NCI-H748 treated with DMSO at 0.1 percent for 48 hours (cell line): ENCODE data around the gene ETNPPL.
"Not testable (repeated sequence)": the region's sequence is repeated elsewhere in the genome, so short reads cannot be mapped to it uniquely, and the experiment has no call there.

Experiments
- DNase-seq: peaks from one replicate; lab custom pipeline; 2025; lab: John Stamatoyannopoulos, UW

ETNPPL gene

DNA sequence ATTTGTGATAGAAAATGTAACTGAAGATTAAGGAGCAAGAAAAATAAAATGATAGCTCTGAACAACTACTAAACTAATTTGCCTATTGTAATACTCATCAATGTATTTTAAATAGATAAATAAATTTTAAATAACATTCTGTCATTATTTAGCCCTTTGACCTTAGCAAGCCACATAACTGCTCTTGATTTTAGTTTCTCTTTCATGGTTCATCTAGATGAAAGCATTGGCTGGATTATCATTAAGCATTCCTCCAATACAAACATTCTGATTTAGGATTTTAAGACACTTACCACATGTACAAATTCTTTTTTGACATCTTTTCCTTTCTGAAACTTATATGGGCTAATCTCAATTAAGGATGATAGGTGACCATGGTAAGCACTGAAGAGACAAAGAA is 8.5 kb downstream of the ETNPPL start:
- no peak for DNase-seq

DNA sequence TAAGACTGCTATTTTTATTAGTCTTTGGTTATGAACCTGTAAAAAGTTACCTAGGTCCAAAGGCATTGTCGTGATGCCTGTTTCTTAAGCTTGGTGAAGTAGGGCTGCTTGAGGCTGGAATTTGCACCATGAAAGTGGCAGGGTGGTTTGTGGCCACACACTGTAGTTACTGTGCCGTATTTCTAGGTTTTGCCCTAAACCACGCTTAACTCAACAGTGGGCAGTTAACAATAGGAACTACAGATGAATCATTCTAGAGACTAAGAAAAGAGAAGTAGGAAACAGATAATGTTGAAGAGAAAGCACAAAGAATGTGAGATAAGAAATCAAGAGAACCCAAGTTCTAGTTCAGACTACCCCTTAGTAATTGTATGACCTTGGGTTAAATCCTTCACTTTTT is 11.5 kb downstream of the ETNPPL start:
- DNase-seq: no peak

DNA sequence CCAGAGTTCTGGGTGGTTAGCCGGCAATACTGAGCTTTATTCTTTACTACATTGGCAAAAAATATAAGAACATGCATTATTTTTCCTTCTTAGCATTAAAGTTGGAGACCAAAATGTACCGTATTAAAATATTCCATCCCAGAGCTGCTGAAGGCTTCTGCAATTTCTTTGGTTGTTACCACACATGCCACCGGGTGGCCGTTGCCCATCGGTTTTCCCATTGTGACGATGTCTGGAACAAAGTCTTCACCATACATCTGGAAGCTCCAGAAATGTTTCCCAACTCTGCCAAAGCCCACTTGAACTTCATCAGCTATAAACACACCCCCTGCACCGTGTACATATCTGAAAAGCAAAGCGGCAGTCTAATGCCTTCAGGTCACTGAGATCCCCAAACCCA is 13.7 kb downstream of the ETNPPL start:
- DNase-seq: no peak

DNA sequence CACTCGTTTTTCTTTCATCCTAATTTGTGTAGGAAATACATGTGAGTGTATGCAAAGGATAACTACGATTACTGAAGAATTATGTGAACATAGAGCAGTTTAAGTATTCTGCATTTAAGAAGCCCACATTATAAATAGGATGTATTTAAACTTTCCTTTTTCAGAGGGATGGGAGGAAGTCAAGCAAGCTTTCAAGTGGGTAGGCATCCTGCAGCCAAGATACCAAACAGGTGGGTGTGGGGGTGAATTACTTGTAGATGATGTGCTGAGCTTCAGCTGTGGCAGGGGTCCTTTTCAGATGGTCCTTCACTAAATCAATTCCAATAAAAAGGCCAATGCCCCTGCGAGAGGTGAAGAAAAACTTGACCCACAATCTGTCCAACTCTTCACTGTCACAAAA is 16.3 kb downstream of the ETNPPL start:
- no peak for DNase-seq

DNA sequence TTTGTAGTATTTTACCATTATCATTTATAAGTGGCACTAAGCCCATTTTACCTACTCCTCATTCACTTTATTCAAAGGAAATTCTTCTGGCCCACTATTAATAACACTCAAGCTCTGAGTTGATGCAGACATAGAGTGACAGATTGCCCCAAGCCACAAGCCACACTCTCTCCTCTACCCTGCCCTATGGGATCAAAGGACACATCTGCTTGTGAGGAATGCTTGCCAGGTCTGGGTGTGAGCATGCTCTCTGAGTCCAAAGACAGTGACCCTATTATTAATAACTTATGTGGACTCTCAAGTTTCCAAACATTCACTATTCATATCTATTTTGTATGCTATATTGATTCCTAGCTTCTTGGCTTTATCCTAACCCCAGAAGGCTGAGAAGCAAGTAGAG is 18.5 kb downstream of the ETNPPL start:
- no peak for DNase-seq

DNA sequence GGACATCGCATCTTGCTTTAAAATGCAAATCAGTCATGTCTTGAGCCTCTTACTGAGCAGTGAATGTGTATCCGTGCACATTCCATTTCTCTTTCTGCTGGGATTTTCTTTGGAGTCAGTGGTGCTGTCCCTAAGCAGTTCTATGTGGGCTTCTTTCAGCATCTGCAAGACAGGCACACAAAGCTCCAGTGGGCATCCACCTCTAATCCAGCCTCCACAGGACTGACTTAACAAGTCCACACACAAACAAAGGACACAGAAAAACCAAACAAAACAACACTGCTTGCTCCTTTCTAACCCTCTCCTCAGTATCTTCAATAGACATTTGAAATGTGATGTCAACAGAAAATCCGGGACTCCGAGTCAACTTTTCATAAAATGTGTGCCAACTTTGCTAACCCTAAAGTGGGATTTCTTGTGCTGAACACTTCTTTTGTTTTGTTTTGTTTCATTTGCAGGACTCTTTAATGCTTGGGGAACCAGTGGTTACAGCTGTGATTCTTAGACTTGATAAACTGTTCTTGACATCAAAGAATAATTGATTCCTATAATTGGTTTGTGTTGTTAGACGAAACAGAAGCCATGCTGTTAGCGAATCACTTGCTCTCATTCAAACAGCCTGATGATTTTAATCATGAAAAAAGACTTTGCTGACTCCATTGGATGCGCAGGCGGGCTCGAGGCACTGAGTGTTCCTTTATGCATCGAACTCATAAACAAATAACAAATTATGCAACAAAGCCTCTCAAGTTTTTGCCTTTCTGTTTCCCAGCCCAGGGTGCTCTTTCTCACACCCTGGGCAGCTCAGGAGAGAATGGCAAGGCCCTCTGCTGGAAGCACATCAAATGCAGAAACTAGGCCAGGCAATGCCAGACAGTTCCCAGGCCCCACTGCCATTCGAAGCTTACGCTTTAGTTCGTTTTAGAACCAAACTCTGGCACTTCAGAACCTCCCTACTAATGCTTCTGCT is 20.1 kb downstream of the ETNPPL start:
- no peak for DNase-seq

DNA sequence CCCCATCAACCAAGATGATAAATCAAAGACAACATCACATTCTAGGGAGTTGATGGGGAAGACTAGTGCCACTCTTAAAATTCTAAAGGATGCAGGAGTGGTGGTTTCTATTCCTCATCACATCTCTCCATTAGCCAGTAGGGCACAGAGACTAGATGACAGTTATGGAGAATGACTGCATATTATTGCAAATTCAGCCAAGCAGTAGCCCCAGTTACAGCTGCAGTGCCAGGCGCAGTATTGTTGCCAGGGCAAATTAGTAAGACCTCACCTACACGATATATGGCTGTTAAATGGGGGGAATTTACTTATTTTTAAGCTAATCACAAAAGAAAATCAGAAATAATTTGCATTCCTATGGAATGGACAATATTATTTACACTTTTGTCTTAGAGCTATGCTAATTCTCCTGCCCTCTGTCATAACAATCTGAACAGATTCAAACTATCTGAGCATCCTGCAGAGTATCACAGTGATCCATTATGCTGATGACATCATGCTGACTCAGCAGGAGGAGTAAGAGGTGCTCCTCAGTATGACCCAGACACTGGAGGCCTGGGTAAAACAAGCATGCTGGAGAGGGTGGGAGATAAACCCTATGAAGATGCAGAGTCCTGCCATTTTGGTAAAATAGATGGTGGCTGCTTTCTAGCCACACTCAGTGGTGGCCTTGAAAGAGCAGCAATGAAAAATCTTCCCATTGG is 24.7 kb downstream of the ETNPPL start:
- no peak for DNase-seq

DNA sequence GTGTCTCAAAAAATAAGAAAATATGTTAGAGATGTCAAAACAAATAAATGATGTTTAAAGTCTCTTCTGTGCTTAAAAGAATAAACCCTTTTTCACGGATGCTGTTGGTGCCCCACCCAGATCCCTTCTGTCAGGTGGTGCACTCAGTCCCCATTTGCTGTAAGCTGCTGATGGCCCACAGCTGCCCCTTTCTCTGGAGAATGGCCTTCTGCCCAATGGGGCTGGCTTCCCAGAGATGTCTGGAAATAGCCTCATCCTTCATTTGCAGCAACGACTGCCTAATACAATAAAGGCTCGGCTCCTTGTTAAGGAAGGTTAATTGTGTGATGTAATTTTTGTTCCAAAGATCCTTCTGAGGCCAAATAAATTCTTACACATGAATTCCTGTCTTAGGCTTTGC is 31.8 kb downstream of the ETNPPL start:
- DNase-seq: no peak

DNA sequence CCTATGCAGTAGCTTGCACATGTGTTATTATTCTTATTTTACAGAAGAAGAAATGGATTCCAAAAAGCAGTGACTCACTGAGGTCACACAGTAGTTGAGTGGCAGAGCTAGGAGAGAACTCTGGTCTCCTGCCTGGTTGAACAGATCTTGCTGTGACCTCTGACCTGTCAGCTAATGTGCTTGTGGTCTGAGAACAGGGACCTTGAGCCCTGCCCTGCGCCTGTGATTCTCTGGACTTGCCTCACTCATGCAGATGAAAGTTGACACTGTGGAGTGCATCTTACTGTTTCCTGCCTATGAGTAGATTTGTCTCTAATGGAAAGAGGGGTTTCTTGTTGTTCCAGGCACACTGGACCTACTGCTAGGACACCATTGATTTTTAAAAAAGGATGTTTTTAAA is 32.3 kb downstream of the ETNPPL start:
- no peak for DNase-seq

DNA sequence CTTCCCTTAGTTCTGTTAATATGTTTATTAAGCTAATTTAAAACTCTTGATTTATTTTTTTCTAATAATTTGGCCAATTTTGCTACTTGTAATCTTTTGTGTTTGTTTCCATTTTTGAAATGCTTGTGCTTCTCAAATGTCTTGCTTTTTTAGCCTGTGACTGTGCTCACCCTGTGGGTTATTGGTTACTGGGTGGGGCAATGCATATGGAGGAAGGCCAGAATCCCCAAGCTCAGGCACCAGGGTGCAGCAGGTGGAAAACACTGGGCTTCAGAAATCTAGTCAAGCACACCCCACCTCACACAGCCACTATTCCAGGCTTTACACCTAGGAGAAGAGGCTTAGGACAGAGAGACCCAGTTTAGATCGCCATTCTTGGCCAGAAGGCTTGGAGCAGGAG is 33.1 kb downstream of the ETNPPL start:
- no peak for DNase-seq

DNA sequence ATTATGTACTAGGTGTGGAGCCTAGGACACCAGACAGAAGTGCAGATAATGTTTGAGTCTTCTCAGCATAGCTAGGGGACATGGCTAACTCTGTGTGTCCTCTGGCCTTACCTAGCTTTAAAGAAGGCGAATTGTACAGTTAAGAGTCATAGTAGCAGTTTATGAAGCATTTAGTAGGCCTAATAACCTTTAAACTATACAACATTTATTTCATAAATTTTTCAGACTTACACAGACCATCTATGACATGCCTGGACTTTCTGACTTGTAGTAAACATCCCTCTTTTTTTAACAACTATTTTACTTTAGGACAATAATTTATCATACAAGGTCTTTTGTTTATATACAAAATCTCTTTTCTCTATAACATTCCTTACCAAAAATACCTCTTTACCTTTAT is 37.4 kb downstream of the ETNPPL start:
- DNase-seq: no peak

DNA sequence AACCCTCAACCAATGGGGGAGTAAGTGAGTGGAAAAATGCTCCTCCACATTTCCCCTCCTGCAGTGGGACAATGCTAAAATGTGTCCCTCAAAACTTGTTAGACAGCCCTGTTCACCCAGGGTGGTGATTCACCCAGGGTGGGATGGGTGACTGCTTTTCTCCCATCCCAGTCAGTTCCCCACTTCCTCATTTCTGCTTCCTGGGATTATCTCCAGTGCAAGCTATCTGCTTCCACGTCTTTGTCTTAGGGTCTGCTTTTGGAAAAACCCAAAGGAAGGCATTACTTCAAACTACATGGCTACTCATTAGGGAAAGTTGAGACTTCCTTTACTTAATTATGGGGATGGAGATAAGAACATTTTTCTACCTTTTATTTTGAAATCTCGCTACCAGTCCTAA is 45.5 kb downstream of the ETNPPL start:
- no peak for DNase-seq

DNA sequence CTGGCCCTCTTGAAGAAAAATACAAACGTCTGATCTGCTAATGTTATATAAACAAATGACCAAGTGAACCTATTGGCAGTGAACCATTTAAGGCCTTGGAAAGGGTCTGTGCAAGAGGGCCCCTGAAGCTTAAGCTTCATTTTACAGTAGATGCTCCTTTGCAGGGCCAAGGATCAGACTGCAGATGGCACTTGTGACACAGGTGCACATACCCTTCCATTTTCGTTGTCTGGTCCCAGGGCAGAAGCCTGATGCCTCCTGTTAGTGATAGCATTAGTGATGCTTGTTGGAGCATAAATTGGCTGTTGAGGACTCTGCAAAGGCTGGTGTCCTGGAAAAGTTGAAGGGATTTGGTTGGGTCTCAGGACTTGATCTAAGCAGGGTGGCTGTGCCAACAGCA is 46.5 kb downstream of the ETNPPL start:
- no peak for DNase-seq

DNA sequence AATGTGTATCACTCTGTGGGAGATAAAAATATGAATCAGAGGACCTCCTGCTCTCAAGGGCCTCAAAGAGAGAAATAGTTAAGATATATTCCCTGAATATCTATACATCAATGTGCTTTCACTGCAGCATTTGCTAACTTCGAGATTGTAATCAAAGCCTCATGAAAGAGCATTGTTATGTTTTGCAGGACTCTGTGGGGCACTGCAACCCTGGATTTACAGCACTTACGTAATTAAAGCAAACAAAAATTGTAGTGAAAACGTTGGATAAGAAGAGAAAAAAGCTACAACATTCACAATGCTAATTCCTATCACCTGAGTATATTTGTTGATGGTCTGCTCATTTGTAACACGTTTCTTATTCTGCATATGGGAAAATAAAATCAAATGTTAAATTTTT is 48.0 kb downstream of the ETNPPL start:
- no peak for DNase-seq

DNA sequence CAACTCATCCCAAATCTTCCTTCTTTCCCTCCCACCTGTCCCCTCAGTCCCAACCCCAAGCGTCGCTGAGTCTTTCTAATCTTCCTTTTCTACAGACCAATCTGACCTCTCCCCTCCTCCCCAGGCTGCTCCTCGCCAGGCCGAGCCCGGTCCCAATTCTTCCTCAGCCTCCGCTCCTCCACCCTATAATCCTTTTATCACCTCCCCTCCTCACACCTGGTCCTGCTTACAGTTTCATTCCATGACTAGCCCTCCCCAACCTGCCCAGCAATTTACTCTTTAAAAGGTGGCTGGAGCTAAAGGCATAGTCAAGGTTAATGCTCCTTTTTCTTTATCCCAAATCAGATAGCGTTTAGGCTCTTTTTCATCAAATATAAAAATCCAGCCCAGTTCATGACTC is 52.3 kb downstream of the ETNPPL start:
- DNase-seq: not testable (repeated sequence)

DNA sequence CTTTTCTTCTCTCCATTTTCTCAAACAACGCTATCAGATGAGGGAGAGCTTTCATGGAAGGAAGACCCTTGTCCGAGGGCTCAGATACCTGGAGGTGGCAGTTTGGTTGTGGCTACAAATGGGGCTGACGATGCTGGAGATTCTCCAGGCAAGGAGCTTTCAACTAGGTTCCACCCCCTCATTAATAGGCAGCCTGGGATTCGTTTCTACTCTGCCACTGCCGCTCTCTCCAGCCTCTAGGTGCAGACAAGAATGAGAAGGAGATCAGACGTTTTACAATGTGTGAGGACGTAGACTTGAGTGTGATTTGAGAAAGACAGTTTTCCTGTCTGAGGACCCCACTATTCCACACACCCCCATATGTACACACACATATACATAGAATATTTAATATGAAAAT is 53.1 kb downstream of the ETNPPL start:
- DNase-seq: no peak

DNA sequence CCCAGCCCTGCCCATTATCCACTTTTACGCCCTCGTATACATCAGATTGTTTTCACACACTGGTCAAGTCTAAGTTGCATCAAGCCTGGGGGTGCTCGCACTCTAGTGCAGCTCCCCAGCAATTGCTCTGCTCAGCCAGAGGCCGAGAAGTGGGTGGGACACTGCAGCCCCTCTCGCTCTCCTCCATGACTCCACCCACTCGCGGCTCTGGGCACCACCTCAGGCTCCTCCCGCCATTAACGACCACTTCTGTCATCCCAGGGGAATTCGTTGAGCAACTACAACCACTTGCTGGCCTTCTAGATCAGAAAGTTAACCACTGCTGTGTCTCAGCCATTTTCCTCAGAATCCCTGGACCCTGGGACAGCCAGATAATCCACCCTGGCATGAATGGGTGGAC is 53.6 kb downstream of the ETNPPL start:
- no peak for DNase-seq

DNA sequence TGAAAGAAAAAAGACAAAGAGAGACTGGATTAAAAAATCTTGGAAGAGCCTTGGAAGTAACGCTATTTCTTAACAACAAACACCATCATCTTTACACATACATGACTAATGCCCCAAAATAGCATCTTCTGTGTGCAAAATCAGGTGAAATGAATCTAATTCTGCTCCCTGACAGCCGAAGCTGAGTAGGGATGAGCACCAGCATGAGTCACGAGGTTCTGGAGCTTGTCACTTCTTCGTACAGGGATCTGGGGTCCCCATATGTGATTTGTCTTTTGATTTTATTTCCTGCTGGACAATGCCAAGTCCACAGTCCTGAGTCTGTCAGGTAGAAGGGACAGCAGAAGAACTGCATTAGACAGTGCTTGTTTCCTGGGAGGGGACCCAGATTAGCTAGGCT is 56.6 kb downstream of the ETNPPL start:
- no peak for DNase-seq

DNA sequence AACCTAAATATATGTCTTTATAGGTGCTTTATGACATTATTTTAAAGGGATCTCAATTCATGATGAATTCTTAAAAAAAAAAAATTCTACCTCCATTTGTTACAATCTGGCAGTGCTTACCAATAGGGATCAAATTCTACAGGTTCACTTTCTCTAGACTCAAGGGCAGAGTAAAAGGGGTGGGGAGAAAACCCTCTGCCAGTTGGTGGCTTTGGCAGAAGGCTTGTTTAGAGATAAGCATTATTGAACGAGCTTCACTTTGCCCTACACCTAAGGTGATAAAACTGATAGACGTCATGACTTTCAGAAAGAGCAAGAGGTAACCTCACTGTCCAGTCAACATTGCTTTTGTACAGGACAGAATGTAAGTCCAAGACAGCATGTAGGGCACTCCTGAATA is 58.9 kb downstream of the ETNPPL start:
- no peak for DNase-seq

DNA sequence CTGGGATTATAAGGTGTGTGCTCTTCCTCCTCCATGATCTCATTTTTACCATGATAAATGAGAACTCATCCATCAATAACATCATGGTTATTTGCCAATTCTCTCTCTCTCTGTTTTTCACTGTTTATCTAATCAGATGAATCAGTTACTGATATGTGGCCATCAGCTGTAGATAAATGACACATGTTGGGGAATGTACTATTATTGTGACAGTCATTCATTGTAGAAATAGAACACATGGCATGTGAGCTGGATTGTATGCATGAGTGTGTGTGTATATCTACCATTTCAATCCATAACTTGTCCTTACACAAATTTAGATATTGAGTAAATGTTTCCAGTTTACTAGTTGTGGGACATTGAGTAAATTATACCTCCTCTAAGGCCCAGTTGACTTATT is 59.5 kb downstream of the ETNPPL start:
- DNase-seq: no peak

DNA sequence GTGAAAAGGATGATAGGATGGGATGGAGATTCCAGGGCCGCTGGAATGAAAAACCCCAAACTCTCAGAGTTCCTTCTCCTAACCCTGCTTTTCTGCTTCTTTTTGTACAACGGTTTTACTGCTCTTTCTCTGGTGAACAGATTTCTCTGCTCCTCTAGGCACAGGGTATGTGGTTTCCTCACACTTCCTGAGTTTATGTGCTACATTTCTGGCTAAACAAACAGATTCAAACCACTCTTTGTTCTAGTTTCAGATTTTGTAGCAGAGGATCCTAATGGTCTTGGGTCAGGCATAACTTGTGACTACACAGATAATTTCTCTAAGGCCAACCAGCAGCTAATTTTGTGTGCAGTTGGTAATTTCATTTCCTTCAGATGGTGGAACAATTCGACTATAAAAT is 59.9 kb downstream of the ETNPPL start:
- DNase-seq: no peak

DNA sequence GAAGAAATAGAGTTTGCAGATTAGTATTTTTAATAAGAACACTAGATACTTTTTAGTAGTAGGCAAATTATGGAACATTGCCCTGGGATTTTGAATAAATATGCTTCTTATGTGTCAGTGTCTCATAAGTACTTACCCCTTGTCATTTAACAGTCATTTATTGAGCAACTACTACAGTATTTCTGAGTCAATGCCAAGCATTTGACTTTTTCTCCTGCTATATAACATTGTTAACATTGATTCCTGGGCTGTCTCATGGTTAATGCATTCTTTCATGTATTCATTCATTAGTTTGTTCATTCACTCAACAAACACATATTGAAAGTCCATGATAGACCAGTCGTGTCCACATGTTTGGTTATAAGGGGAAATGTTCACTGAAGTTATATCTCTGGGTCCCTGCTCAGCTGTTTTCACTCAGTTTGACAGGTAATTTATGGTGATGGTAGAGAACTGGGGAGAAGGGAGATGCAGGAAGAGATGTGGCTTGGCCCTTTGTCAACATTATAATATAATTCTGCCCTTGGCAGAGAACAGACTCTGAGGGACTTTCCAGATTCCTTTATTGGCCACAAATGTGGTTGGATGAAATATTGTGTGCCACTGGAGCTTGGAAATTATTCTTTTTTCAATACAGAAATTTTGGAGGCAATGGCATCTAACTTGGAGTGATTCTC is 62.6 kb downstream of the ETNPPL start:
- DNase-seq: no peak

DNA sequence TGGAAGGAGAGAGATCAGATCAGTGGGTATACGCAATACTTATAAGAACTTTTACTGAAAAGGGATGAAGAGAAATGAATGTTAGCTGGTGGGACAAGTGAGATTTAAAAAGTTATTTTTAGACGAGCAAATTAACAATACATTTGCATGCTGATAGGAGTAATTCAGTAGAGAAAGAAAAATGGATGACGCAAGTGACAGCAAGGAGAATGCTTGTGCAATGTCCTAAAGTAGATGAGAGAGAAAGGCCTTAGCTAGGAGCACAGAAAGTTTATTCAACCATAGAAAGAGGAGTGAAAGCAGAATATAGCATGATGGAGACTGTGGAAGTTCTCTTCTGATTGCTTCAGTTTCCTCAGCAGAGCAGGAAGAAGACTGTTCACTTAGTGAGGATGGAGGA is 66.7 kb downstream of the ETNPPL start:
- DNase-seq: no peak
